ENCODE results near the gene GADD45GIP1. TPM values are rescaled to one million over a fixed set of nuclear protein-coding genes. Genes with fewer than 3 reads are reported as not detected.

Gene GADD45GIP1
- polyA plus RNA-seq, 1 donor from 2014 or later: 21.3 TPM

DNA sequence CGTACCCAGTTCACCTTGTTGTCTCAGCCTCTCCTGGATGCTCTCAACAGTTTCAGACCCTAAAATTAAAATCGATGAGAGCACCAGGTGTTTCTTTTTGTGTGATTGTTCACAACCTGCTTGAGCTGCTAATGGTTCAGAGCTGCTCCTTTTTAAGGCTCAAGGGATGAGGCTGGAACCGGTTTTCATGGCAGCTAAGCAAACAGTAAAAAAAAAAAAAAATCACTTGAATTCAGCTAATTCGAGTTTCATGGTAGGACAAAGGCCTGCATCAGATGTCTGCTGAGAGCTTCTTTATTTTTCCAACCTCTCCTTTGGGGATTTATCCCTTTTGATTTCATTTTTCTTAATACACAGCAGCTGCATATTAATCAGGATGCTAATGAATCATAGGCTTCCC, 44.5 kb downstream of the GADD45GIP1 start:
- H3K4me3 ChIP-seq (ENCODE audit: low read length): no peak overlapping the region
- H2AFZ ChIP-seq (ENCODE audit: low read depth, low read length): no peak overlapping the region
- H3K9me3 ChIP-seq (ENCODE audit: low read length): no peaks in the 10 kb centered on the region
- H3K27ac ChIP-seq (ENCODE audit: low read length): no peak overlapping the region
- no peak for TF ChIP-seq EP300 (conservative IDR thresholded peaks at IDR 0.05; ENCODE audit: poor library complexity, severe bottlenecking)
- no peaks in the 10 kb centered on the region for H4K20me1 ChIP-seq (ENCODE audit: insufficient read depth)
- no peak overlapping the region for H3K9ac ChIP-seq (ENCODE audit: low read length)
- H3K9me2 ChIP-seq (ENCODE audit: insufficient read depth, low read length): no peaks in the 10 kb centered on the region
- no peaks in the 10 kb centered on the region for H3K27me3 ChIP-seq (ENCODE audit: insufficient read depth, low read depth, low read length)
- no peaks in the 10 kb centered on the region for H3F3A ChIP-seq (ENCODE audit: insufficient read depth, low read length, poor library complexity, severe bottlenecking)
- H3K79me2 ChIP-seq (replicated peaks; ENCODE audit: insufficient read depth, low read length): no peaks in the 10 kb centered on the region
- no peaks in the 10 kb centered on the region for H3K36me3 ChIP-seq (ENCODE audit: insufficient read depth, low read length)
- no peak overlapping the region for H3K4me2 ChIP-seq (ENCODE audit: low read length)

DNA sequence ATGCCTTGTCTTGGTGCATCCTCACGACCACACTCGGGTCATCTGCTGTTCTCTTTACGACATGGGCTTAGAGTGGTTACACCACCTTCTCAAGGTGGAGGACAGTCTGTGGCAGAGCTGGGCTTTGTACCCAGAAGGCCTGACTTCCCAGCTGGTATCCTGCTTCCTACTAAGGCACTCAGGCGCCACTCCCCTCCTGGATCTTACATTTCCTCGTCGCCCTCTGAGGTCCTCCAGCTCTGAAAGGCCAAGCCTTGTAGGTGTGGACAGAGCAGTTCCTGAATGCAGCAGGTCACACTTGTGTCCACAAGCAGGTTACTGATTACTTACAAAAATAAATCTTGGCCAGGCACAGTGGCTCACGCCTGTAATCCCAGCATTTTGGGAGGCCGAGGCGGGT, 49.9 kb downstream of the GADD45GIP1 start:
- Histone ChIP-seq H3K9ac (ENCODE audit: low read length) (no peak overlapping the region), H3K79me2 (replicated peaks; ENCODE audit: insufficient read depth, low read length) (no peaks in the 10 kb centered on the region), H3K4me3 (ENCODE audit: low read length) (no peak overlapping the region), H3K27ac (ENCODE audit: low read length) (no peak overlapping the region), H3K9me2 (ENCODE audit: insufficient read depth, low read length) (no peaks in the 10 kb centered on the region), H3K36me3 (ENCODE audit: insufficient read depth, low read length) (no peaks in the 10 kb centered on the region), H3K9me3 (ENCODE audit: low read length) (no peaks in the 10 kb centered on the region), H3K27me3 (ENCODE audit: insufficient read depth, low read depth, low read length) (no peaks in the 10 kb centered on the region), H4K20me1 (ENCODE audit: insufficient read depth) (no peaks in the 10 kb centered on the region), H2AFZ (ENCODE audit: low read depth, low read length) (no peak overlapping the region), H3K4me2 (ENCODE audit: low read length) (no peak overlapping the region), H3F3A (ENCODE audit: insufficient read depth, low read length, poor library complexity, severe bottlenecking) (no peaks in the 10 kb centered on the region)
- TF ChIP-seq TAF1 (IDR thresholded peaks at IDR 0.05; ENCODE audit: low read depth) (no peak), MXI1 (conservative IDR thresholded peaks at IDR 0.05; ENCODE audit: poor library complexity, severe bottlenecking) (no peak), SMC3 (conservative IDR thresholded peaks at IDR 0.05; ENCODE audit: poor library complexity) (no peak), RAD21 (conservative IDR thresholded peaks at IDR 0.05) (no peak), EP300 (conservative IDR thresholded peaks at IDR 0.05; ENCODE audit: poor library complexity, severe bottlenecking) (no peak)
- TF ChIP-seq, protein P1, sequence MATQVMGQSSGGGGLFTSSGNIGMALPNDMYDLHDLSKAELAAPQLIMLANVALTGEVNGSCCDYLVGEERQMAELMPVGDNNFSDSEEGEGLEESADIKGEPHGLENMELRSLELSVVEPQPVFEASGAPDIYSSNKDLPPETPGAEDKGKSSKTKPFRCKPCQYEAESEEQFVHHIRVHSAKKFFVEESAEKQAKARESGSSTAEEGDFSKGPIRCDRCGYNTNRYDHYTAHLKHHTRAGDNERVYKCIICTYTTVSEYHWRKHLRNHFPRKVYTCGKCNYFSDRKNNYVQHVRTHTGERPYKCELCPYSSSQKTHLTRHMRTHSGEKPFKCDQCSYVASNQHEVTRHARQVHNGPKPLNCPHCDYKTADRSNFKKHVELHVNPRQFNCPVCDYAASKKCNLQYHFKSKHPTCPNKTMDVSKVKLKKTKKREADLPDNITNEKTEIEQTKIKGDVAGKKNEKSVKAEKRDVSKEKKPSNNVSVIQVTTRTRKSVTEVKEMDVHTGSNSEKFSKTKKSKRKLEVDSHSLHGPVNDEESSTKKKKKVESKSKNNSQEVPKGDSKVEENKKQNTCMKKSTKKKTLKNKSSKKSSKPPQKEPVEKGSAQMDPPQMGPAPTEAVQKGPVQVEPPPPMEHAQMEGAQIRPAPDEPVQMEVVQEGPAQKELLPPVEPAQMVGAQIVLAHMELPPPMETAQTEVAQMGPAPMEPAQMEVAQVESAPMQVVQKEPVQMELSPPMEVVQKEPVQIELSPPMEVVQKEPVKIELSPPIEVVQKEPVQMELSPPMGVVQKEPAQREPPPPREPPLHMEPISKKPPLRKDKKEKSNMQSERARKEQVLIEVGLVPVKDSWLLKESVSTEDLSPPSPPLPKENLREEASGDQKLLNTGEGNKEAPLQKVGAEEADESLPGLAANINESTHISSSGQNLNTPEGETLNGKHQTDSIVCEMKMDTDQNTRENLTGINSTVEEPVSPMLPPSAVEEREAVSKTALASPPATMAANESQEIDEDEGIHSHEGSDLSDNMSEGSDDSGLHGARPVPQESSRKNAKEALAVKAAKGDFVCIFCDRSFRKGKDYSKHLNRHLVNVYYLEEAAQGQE (IDR thresholded peaks at IDR 0.05; ENCODE audit: borderline replicate concordance): no peak
- TF ChIP-seq, protein P2, sequence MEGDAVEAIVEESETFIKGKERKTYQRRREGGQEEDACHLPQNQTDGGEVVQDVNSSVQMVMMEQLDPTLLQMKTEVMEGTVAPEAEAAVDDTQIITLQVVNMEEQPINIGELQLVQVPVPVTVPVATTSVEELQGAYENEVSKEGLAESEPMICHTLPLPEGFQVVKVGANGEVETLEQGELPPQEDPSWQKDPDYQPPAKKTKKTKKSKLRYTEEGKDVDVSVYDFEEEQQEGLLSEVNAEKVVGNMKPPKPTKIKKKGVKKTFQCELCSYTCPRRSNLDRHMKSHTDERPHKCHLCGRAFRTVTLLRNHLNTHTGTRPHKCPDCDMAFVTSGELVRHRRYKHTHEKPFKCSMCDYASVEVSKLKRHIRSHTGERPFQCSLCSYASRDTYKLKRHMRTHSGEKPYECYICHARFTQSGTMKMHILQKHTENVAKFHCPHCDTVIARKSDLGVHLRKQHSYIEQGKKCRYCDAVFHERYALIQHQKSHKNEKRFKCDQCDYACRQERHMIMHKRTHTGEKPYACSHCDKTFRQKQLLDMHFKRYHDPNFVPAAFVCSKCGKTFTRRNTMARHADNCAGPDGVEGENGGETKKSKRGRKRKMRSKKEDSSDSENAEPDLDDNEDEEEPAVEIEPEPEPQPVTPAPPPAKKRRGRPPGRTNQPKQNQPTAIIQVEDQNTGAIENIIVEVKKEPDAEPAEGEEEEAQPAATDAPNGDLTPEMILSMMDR (IDR thresholded peaks at IDR 0.05; ENCODE audit: poor library complexity, severe bottlenecking): no peak

Small RNA genes lying within 50 kb of the gene (small RNA-seq; reads per million reads assigned to genes)
- 0 to 0.49 (median 0) reads per million in 3 experiments for gene MIR5695
- 1.1 to 14.2 (median 1.5) reads per million in 3 experiments for gene MIR6515

Other genes starting within 250 kb of the GADD45GIP1 start
- 88.0 and 98.6 TPM in 2 replicates for gene TNPO2, start 233.3 kb downstream of the GADD45GIP1 start, polyA plus RNA-seq
- gene TRIR, start 222.5 kb downstream of the GADD45GIP1 start, polyA plus RNA-seq: 405 and 418 TPM in 2 replicates
- 89.6 and 112 TPM in 2 replicates for gene GET3, start 219.7 kb downstream of the GADD45GIP1 start, polyA plus RNA-seq
- gene BEST2, start 205.4 kb downstream of the GADD45GIP1 start, polyA plus RNA-seq: not detected in 2 replicates
- 28.4 and 44.3 TPM in 2 replicates for gene HOOK2, start 181.7 kb downstream of the GADD45GIP1 start, polyA plus RNA-seq
- 18.7 and 29.4 TPM in 2 replicates for gene JUNB, start 165.7 kb downstream of the GADD45GIP1 start, polyA plus RNA-seq
- 832 and 882 TPM in 2 replicates for gene PRDX2, start 155.4 kb downstream of the GADD45GIP1 start, polyA plus RNA-seq
- gene THSD8, start 155.2 kb downstream of the GADD45GIP1 start, polyA plus RNA-seq: not detected in 2 replicates
- gene RNASEH2A, start 150.6 kb downstream of the GADD45GIP1 start, polyA plus RNA-seq: 25.7 and 28.2 TPM in 2 replicates
- 1.0 TPM in 1 of 2 replicates, not detected in the other for gene RTBDN, start 122.6 kb downstream of the GADD45GIP1 start, polyA plus RNA-seq
- gene MAST1, start 118.7 kb downstream of the GADD45GIP1 start, polyA plus RNA-seq: 65.0 and 105 TPM in 2 replicates
- gene DNASE2, start 75.8 kb downstream of the GADD45GIP1 start, polyA plus RNA-seq: 0.59 TPM in 1 of 2 replicates, not detected in the other
- not detected in 2 replicates for gene KLF1, start 70.0 kb downstream of the GADD45GIP1 start, polyA plus RNA-seq
- gene GCDH, start 66.1 kb downstream of the GADD45GIP1 start, polyA plus RNA-seq: 35.4 and 51.5 TPM in 2 replicates
- gene SYCE2, start 37.9 kb downstream of the GADD45GIP1 start, polyA plus RNA-seq: 1.5 and 1.6 TPM in 2 replicates
- 47.6 and 55.9 TPM in 2 replicates for gene FARSA, start 23.5 kb downstream of the GADD45GIP1 start, polyA plus RNA-seq
- gene CALR, start 18.6 kb downstream of the GADD45GIP1 start, polyA plus RNA-seq: 211 and 242 TPM in 2 replicates
- gene RAD23A, start 11.4 kb downstream of the GADD45GIP1 start, polyA plus RNA-seq: 37.4 and 42.1 TPM in 2 replicates
- gene DAND5, start 12.4 kb upstream of the GADD45GIP1 start, polyA plus RNA-seq: not detected in 2 replicates
- gene NFIX, start 38.3 kb upstream of the GADD45GIP1 start, polyA plus RNA-seq: not detected in 2 replicates
- gene LYL1, start 145.6 kb upstream of the GADD45GIP1 start, polyA plus RNA-seq: not detected in 2 replicates
- gene TRMT1, start 159.5 kb upstream of the GADD45GIP1 start, polyA plus RNA-seq: 80.3 and 94.4 TPM in 2 replicates
- gene NACC1, start 161.0 kb upstream of the GADD45GIP1 start, polyA plus RNA-seq: 11.6 and 16.1 TPM in 2 replicates
- gene STX10, start 193.2 kb upstream of the GADD45GIP1 start, polyA plus RNA-seq: 157 and 191 TPM in 2 replicates
- 23.3 and 25.9 TPM in 2 replicates for gene IER2, start 193.2 kb upstream of the GADD45GIP1 start, polyA plus RNA-seq